GM19463 (cell line): ENCODE results near the gene OPRL1.

Experiments
- ATAC-seq: cut with Tn5 transposase; IDR thresholded peaks from one replicate; pipeline ENCODE4 v1.9.1; 2021; ENCODE audit warnings: mild to moderate bottlenecking, moderate library complexity; ENCODE audit not compliant: unreplicated experiment

OPRL1 gene

DNA sequence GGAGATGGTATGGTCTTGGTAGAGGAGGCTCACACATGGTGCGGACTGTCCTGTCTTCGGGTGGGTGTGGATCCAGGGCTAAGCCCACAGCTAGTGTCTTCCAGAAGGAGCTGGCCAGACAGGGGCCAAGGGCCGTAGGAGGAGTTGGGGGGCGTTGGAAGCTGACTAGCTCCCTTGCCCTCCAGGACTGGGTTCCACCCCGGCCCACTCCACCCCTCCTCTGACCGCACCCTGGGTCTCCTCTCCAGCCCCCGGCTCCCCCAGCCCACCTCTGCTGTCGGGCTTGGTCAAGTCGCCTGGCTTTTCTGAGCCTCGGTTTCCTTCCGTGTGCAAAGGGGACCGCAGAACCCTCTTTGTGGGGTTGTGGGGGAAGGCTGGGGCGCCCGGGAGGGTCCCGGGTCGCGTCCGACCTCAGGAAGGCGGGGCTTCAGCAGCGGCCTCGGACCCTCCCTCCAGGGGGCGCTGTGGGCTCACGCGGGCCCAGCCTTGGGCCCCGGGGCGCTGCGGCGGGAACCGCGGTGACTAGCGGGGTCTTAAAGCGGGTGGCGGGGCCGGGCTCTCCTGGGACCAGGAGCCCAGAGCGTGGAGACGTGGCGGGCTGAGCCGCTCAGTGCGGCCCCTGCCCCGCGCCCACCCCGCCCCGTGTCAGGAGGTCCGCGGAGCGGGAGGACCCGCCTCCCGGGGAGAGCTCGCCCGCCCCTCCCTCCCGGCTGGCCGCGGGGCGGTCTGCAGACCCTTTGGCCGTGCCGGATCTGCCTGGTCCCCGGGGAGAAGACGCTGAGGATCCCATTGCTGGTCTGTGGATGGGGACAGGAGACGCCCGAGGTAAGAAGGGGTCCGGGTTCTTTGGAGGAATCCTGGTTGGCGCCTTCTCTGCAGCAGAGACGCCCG lies 22.1 kb downstream of the OPRL1 start:
- ATAC-seq, result no peak

DNA sequence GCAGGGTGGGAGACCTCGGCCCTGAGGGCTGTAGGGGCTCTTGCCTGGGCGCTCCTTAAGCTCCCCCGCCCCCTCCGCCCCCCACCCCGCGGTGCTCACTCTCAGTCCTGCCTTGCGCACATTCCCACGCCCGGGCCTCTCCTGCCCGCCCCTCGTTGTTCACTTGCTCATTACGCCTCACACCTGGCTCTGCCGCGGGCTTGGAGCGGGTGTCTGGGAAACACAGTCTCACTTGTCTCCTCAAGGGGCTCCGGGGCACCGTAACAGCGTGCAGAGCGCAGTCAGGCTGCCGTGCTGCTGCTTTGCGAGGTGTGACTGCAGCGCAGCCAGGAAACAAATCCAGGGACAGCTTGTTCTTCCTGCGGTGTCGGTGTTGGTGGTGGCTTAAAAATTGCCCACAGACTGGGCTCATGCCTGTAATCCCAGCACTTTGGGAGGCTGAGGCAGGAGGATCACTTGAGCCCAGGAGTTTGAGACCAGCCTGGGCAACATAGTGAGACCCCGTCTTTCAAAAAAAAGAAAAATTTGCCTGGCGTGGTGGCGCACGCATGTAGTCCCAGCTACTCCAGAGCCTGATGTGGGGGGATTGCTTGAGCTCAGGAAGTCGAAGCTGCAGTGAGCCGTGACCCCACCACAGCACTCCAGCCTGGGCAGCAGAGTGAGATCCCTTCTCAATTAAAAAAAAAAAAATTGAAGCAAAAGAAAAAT lies 22.9 kb downstream of the OPRL1 start:
- no peak for ATAC-seq

DNA sequence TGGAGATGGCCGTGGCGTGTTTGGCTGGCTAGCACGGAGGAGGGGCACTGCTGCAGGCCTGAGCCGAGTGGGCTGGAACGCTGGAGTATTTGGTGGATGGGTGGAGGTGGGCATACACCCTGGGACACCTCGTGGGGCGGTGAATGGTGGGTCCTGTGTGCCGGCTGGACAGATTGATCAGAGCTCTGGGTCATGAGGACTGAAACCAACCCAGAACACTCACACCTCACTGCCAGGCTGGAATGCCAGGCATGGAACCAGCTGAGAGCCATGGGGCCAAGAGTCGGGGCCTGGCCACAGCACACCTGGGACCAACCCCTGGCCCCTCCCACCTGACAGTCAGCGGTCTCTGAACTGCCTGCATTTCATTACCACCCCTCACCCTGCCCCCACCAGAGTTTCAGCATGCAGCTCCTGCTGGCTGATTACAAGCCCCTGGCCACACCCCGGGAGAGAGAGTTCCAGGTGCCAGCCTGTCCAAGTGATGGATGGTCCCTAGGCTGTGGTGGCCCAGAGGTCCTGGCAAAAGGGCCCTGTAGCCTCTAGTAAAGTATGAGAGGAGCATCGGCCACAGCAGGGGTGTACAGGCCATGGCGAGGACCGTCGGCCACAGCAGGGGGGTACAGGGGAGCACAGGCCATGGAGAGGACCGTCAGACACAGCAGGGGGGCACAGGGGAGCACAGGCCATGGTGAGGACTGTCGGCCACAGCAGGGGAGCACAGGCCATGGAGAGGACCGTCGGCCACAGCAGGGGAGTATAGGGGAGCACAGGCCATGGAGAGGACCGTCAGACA lies 24.2 kb downstream of the OPRL1 start:
- no peak for ATAC-seq

DNA sequence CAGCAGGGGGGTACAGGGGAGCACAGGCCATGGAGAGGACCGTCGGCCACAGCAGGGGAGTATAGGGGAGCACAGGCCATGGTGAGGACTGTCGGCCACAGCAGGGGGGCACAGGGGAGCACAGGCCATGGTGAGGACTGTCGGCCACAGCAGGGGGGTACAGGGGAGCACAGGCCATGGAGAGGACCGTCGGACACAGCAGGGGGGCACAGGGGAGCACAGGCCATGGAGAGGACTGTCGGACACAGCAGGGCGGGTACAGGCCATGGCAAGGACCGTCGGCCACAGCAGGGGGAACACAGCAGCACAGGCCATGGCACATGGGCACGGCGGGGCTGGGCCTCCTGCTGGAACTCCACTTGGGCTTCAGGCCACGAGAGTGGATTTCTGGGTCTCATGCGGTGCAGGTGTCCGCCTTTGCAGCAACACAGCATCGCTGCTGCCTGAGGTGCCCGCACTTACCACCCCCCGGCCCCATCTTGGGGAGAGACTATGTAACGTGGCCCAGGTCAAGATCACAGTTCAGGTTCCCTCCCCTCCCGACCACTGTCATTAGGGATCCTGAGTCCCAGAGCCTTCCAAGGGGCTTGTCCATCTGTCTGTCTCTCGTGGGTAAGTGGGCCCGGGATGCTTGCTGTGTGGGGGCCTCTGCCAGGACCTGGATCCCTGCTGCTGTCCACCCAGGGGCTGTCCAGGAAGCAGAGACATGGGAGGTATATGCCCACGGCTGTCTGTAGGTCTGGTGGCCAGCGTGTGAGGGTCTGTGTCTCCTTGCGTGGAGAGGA lies 25.0 kb downstream of the OPRL1 start:
- ATAC-seq, result no peak

DNA sequence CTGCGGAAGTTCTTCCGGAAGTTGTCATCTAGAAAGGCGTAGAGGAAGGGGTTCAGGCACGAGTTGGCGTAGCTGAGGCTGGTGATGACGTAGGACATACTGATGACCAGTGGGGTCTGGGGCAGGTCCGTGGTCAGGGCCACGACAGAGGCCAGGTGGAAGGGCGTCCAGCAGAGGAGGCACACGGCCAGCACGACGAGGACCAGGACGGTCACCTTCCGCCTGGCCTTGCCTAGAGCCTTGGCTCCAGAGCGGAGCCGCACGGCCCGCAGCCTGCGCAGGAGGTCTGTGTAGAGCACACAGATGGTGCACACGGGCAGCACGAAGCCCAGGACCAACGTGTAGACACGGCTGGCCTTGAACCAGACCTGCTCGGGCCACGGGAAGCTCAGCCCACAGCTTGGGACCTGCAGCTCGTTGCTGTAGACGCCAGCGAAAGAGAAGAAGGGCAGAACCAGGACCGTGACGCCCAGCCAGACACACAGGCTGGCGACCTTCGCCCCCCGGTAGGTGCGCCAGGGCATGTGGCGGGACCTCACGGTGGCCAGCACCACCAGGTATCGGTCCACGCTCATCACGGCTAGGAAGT lies 26.1 kb downstream of the OPRL1 start:
- no peak for ATAC-seq

DNA sequence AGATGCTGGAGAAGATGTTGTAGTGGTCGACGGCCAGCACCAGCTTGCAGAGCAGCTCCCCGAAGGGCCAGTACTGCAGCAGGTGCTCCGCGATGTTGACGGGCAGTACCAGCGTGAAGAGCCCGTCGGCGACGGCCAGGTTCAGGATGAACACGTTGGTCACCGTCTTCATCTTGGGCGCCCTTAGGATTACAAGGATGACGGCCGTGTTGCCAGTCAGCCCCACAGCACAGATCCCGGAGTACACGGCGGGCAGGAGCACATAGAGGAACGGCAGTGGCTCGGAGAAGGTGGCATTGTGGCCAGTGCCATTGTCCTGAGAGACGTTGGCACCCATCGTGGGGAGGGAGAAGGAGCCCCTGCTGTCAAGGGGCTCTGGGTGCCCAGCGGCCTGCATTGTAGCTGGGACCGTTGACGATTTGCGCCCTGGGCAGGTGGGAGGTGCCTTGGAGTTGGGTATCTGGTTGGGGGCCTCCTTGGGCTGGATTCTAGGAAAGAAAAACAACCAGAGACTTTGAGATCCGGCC lies 26.6 kb downstream of the OPRL1 start:
- ATAC-seq, result no peak

DNA sequence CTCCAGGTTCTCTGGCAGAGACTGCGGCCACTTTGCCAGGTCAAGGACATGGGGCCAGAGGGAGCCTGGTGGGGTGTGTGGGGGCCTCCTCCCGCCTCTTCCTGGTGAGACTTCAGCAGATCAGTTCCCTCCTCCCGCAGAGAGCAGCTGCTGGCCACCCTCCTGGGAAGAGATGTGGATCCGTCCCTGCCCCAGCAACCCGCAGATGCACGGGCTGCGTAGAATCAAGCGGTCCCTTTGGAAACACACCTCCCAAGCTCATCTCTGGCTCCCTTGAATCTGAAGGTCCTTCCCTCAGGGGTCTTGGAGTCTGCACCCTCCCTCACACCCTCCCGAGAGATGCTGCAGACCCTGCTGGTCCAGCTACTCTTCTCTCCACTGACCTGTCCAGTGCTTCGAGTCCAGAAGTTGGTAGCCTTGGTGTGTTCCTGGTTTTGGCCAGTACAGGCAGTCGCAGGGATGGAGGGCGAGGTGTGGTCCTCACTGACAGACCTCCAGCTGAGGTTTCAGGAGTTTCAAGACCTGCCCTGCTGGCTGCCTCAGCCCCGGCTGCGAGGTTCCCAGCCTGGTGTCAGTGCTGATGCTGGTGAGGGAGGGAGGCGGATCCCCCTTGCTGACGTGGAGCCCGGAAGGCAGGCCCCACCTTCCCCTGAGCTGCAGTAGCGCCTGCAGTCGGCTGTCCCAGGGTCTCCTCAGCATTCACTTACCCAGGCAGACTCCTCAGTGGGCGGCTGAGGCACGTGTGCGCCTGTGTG lies 27.3 kb downstream of the OPRL1 start, which contains the start of gene NPBWR2:
NPBWR2 (minus strand) TSS at position 585 of the 755 bp plus-strand sequence. CDS start 734 bp downstream, outside the sequence.
- ATAC-seq, result no peak

DNA sequence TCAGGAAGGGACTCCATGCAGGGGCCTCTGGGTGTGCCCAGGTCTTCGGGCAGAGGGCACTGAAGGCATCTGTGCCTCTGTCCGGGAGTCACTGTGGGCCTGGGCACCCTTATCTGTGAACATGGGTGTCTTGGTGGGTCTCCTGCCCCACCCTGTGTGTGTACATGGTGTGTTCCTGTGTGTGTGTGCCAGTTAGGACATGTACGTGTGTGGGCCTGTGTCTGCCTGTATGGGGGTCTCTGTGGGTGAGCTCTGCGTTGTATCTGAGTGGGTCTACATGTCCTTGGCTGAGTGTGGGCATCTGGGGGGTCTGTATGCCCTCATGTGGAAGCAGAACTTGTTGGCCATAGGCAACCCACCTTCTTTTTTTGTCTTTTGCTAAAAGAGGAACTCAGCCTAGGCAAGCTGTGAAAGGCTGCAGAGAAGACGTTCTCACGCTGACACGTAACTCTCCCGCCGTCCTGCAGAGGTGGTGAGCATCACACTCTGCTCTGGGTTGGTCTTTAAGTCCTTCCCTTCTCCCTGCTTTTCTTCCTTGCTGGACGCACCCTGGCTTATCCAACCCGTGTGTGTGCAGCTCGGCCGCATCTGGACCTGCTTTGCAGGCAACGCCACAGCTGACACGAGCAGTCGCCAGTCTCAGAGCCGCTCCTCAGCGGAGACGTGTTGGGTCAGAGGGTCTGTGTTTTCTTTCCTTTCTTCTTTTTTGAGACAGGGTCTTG lies 28.0 kb downstream of the OPRL1 start:
- no peak for ATAC-seq

DNA sequence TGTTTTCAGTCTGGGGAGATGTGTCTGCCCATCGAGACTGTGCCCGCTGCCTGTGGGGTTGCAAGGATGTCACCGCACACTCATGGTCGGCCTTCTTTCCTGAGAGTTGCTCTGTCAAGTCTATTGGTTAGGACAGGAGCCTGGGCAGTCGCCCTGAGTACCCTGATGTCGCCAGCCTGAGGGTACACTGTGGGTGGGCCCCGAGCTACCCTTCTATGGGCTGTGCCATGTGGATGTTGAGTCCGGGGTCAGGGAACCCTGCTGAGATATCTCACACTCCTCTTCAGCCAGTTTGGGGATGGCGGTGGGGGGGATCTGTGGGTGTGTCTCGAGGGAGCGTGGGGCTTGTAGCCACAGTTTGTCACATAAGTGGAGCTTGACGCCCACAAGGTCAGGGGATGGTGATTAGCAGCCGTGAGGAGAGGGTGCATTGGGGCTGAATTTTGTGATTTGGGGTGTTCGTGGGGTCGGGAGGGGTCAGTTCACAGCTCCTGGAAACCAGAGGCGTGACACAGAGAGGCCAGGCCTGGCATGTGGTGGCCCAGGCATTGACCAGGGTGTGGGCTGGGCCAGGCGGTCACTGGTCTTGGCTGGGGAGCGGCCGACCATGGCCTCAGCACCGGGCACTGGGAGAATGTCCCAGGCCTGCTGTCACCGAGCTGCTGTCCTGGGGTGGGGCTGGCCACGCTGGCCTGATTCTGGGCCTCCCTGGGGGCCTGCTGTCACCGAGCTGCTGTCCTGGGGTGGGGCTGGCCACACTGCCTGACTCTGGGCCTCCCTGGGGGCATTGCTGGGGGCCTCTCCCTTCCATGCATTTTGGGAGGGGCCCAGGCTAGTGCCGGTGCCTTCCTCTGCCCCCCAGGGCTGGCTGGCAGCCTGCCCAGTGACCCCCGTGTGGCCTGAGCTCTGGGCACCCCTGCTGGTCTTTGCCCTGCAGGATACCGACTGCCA lies 29.1 kb downstream of the OPRL1 start:
- ATAC-seq, result no peak

DNA sequence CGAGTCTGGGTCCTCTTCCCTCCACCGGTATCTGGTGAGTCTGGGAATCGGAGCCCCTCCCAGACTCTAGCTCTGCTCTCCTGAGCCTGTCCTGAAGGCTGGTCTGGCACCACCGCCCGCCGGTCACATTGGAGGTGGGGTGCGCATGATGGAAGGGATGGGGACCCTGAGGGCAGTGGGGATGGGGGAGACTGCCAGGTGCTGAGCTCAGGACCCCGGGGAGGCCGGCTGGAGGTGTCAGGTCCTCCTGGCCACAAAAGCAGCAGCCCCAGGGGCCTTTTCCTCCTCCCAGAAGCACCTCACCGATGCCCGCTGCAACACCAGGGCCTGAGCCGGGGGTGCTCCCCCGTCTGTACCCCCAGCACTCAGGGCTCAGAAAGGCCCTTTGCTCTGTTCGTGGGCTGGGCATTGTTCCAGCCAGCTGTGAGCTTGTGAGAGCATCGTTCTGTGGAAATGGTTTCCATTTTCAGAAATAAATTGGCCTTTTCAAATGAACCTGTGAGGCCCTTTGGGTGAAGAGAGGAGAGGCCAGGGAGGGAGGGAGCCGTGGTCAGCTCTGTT lies 30.0 kb downstream of the OPRL1 start:
- no peak for ATAC-seq

DNA sequence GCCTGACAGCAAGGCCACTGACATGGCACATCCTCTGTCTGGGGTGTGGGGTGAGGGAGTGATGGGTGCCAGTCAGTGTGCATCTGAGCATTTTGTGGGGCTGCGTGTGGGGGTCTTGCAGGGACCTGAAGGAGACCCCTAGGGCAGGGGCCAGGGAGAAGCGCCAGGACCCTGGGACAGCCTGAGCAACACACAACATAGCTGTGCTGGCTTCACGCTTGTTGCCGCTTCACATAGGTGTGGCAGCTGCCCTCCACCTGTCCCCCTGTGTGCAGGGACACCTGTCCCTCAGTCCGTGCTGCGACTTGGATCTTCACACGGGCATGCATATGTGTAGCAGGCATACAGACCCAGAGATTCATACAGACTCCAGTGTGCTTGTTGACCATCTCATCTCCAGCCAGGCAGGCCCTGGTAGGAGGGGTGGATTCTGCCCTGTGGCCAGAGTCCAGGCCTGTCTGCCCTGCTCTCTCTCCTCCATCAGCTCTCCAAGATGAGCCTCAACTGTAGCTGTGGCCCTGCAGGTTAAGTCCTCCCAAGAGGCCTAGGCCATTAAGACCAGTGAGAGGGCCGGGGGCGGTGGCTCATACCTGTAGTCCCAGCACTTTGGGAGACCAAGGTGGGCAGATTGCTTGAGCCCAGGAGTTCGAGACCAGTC lies 30.7 kb downstream of the OPRL1 start:
- no peak for ATAC-seq

DNA sequence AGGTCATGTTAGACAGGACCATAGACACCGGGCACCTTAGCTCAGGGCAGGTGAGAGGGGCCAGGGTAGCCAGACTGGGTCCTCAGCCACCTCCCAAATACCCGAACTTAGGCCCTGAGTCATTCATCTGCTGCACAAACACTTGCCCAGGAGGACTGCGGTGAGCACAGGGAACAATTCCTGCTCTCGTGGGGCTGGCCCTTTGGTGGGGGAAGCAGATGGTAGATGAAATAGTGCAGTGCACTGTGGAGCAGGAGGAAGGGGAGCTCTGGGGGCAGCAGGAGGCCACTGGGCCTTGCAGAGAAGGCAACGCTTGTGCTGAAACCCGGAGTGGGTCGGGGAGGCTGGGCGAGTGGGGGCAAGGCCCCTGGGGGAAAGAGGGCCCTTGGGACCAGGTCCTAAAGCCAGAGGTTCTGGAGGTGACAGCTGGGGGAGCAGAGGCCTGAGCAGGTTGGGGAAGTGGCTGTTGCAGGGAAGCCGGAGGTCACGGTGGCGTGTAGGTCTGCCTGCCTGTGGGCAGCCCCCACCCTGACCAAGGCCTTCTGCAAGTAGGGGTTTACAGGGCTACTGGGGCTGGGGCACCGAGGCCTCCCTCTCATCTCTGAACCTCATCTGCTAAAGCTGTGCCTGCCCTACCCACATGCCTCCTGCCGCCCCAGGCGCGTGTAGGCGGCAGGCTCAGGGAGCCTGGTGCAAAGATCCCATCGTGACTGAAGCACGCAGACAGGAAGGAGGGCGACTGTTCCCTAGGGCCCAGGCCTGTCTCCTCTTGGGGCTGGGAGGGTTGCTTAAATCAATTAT lies 32.2 kb downstream of the OPRL1 start:
- no peak for ATAC-seq

DNA sequence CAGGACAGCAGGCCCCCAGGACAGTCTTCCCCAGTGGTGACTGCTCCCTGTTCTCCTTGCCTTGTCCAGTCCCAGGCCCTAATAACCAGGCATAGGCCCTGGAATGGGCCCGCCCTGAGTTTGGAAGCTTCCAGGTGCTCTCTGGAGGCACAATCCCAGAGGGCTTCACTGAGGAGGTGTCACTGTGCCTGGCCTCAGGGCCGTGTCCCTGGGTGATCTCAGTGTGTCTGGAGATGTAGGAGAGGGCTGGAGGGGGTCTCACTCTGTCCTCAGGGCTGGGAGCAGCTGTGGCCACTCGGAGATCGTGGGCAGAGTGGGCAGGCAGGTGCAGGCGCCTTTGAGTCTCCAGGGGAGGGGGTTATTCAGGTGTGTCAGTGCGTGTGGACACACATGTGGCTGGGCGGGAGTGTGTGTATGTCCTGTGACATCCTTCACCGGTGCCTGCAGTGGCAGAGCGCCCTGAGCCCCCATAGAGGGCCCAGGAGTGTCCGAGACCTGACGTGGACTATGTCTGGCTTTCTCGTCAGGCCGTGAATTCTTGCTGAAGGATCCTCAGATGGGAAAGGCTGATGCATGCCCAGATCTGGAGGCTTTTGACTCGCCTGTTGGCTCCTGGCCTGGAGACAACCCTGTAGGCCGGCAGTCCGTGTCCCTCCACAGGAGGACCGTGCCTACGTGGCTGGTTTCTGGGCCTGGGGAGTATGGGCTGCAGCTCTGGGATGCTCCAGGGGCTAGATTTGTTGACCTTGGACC lies 33.0 kb downstream of the OPRL1 start:
- ATAC-seq, result no peak

DNA sequence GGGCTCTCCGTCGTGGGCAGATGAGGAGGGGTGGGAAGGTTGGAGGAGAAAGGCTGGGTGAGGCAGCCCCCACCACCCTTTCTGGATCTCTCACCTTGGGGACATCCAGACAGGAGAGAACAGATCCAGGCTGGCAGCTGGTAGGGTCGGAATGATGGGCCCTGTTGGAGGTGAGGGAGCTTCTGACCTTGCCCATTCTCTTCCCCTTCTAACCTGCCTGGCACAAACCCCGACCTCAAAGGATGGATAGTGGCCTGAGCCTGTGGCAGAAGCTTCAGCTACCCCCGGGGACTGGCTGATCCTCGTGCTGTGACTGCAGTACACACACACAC lies 33.5 kb downstream of the OPRL1 start:
- ATAC-seq, result no peak

DNA sequence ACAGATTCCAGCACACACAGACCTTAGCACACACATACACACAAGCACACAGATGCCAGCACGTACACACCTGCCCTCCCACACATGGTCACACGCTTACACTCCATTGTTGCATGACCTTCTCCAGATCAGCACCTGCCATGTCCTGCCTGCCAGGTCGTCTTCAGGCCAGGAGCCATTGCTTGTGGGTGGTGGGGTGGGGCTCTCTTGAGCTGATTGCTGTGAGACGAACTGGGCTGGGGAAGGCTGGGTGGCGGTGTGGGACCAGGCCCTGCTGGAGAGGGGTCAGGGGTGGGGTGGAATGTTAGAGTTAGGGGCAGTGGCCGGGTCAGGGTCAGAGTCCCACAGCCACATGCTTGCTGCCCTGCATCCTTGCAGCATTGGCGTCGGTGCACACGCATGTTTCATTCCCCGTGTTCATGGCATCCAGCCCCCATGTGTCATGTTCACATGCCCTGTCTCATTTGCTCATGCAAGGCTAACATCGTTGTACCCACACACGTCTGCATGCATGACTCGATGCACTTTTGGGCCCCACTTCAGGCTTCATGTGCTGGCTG lies 34.0 kb downstream of the OPRL1 start:
- ATAC-seq, result no peak
